GM12864 (cell line): ENCODE data around the gene ALPK3.
"Not testable (repeated sequence)": the region's sequence is repeated elsewhere in the genome, so short reads cannot be mapped to it uniquely, and the experiment has no call there.

ENCODE experiments used
- DNase-seq: peaks from one replicate; pipeline ENCODE4 v3.0.0-alpha.2; 2011; ENCODE audit warnings: low read depth
- H3K4me3 ChIP-seq: 2 replicates; pipeline ENCODE4 v1.5.1; 2011; ENCODE audit warnings: mild to moderate bottlenecking, low read depth, low read length, control low read depth
- TF ChIP-seq, protein P1 (sequence below): IDR thresholded peaks from 2 replicates; pipeline ENCODE4 v1.5.1; 2011; ENCODE audit warnings: low read depth, mild to moderate bottlenecking, moderate library complexity, low read length, control low read depth, inconsistent platforms; ENCODE audit errors: missing control alignments

The ALPK3 gene

DNA sequence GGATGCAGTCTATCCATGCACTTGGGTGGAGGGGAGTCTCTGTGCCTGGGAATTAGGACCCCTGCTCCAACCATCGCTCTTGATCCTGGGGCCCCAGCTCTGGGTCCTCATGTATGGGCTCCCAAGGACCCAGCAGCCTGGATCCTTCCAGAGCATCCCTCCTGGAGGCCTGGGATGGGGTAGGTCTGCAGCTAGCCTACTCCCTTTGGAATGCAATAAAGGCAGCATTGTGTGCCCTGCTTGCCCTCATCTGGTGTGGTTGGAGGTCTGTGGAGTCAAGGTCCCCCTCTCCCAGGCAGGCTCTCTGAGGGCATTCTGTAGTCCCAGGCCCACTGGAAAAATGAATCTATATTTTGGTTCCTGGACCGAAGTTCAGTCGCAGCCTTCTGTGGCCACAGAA lies 52.4 kb downstream of the ALPK3 start:
- no peak for DNase-seq
- H3K4me3 ChIP-seq = no peak overlapping the region
- TF ChIP-seq, protein P1, sequence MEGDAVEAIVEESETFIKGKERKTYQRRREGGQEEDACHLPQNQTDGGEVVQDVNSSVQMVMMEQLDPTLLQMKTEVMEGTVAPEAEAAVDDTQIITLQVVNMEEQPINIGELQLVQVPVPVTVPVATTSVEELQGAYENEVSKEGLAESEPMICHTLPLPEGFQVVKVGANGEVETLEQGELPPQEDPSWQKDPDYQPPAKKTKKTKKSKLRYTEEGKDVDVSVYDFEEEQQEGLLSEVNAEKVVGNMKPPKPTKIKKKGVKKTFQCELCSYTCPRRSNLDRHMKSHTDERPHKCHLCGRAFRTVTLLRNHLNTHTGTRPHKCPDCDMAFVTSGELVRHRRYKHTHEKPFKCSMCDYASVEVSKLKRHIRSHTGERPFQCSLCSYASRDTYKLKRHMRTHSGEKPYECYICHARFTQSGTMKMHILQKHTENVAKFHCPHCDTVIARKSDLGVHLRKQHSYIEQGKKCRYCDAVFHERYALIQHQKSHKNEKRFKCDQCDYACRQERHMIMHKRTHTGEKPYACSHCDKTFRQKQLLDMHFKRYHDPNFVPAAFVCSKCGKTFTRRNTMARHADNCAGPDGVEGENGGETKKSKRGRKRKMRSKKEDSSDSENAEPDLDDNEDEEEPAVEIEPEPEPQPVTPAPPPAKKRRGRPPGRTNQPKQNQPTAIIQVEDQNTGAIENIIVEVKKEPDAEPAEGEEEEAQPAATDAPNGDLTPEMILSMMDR = no peak

DNA sequence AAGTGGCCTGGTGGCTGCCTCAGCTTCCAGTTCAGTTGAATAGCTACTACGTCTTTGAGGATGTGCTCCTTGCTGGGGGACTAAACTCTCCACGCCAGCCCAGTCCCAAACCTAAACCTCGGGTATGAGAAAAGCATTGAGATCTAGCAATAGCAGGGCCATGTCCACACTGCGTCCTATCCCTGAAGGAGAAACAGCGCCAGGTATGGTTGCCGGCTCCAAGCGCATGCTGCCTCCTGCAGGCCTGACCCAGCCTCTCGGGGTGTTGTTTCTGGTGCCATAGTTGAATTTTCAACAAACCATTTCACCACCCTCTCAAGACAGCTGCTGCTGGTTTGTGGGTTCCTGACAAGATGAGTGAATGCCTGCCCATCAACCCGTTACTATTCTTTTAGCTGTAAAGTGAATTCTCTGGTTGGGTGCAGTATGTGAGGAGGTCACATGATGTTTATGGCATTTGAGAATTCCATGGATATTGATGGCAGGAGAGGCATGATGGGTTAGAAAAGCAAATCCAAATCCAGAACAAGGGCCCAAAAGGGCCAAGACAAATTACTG lies 54.4 kb downstream of the ALPK3 start:
- no peak overlapping the region for H3K4me3 ChIP-seq
- TF ChIP-seq, protein P1 = no peak
- no peak for DNase-seq

DNA sequence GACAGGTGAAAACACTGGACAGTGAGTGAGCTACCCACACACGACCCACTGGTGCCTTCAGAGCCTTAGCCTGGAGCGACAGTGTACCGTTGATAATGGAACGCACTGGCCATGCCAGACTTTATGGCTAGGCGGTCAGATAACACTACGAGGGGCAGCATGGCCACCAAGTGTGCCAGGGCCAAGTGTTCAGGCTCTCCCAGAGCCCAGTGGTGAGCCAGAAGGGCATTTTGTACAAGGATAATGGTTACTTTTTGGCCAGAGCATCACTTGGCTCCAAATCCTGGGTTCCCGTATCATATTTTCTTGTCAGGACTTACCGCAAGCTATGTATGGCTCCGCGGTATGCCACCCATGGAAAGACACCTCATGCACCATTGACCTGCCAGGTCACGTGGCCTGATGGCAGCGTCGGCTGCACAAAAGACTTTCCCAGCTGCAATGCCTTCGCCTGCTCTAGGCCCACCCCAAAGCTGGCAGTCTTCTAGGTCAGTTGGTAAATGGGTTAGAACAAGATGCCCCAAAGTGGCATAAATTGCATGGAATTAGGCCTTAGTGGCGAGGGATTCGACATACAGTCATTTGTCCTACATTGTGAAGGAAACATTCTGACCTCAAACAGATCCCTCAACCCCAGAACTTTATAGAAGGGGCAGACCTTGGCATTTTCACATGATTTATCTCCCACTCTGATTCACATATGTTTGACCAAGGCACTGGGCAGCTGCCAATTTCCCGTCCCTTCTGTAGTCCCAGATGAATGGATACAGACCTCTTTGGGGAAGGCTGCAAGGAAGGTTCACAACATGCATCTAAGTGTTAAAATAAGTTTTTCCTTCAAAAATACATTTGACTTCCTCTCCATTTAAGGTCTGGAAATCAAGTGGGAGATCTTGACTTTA lies 55.1 kb downstream of the ALPK3 start:
- DNase-seq = no peak

DNA sequence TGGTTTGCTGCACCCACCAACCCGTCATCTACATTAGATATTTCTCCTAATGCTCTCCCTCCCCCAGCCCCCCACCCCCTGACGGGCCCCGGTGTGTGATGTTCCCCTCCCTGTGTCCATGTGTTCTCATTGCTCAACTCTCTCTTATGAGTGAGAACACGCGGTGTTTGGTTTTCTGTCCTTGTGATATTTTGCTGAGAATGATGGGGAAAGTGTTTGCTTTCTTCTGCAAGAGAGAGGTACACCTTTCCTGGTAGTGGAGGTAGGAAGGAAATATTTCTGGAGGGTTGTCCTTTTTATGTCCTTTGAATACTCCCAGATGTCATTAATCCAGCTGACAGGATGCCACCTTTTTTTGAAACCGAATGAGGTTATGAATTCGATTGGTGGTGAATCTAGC lies 56.8 kb downstream of the ALPK3 start:
- H3K4me3 ChIP-seq = no peak overlapping the region
- TF ChIP-seq, protein P1 = no peak
- DNase-seq = no peak

More for the DNA sequence above, 55.1 kb downstream of the ALPK3 start:
- H3K4me3 ChIP-seq = no peak overlapping the region
- TF ChIP-seq, protein P1 = no peak

DNA sequence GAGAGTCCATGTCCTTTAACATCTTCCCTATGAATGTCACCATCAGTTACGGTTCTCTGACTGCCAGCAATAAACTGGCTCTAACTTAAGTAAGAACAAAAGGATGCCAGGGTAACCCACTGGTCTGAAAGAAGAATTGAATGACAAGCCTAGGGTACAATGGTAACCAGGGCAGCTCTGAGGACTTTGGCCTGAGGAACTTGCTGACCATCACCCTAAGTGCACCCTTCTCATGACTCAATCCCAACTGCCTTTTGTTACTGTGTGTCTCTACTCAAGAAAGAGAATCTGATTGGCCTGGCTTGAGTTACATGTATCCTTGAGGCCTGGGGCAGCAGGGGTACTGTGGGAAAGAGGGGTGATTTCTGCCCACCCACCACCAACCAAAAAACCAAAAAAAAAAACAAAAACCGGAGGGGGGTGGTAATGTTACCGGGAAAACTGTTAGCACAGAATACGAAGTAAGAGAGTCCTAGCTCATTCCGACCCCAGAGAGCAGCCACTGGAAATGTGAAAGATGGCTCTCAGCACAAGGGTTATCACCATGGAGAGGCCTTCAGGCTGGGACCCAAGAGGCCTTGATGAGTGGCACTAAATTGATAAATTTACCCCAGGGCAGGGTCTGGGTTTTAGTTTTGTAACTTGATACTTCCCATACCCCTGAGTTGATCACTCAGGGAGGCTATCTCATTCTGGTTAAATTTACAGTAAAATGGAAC lies 58.0 kb downstream of the ALPK3 start:
- no peak overlapping the region for H3K4me3 ChIP-seq
- DNase-seq = no peak
- TF ChIP-seq, protein P1 = no peak

DNA sequence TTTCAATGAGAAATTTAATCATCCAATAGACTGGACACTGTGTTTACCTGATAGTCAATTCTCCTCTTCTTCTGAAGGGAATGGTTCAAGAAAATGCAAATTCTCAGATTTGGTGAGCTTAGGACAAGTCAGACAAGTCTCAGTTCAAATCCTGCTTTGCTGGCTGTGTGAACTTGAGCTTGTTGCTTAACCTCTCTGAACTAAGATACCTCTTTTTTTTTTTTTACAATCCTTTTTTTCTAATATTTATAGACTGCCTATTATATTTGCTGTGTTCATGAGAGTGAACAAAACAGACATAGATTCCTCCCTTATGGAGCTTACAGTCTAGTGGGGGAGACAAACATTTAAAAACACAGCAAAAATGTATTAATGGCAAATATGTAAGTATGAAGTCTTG lies 59.1 kb downstream of the ALPK3 start:
- no peak overlapping the region for H3K4me3 ChIP-seq
- TF ChIP-seq, protein P1 = no peak

DNA sequence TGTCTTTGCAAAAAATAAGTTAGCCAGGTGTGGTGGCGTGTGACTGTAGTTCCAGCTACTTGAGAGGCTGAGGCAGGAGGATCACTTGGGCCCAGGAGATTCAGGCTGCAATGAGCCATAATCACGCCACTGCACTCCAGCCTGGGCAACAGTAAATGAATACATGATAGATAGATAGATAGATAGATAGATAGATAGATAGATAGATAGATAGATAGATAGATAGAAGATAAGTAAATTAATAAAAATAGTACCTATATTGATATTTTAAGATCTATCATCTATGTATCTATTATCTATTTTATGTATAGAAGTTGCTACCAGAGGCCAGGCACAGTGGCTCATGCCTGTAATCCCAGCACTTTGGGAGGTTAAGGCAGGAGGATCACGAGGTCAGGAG lies 60.5 kb downstream of the ALPK3 start:
- not testable (repeated sequence) for H3K4me3 ChIP-seq

More for the DNA sequence above, 59.1 kb downstream of the ALPK3 start:
- DNase-seq = no peak

More for the DNA sequence above, 60.5 kb downstream of the ALPK3 start:
- DNase-seq = not testable (repeated sequence)
